Astrocyte (in vitro differentiated cells and primary cell): Measurements from ENCODE around the gene ZNF775. TPM values are rescaled to one million over a fixed set of nuclear protein-coding genes. Genes with fewer than 3 reads are reported as not detected.

Experiments
- DNase-seq: peaks from one replicate; pipeline ENCODE4 v3.0.0-alpha.2; 2010; ENCODE audit warnings: low read depth
- FAIRE-seq: peaks from 2 replicates; lab custom pipeline; 2011; peaks lifted over from hg19 to GRCh38; lab: Jason Lieb, UNC
- H2AFZ ChIP-seq: 2 replicates; pipeline ENCODE4 v1.6.0; 2012; ENCODE audit warnings: low read depth, low read length, inconsistent platforms
- H3K27ac ChIP-seq: 2 replicates; pipeline ENCODE4 v1.5.1; 2011; ENCODE audit warnings: low read depth, low read length, inconsistent platforms
- H3K27me3 ChIP-seq: 2 replicates; pipeline ENCODE4 v1.6.0; 2011; ENCODE audit warnings: low read length, inconsistent platforms; ENCODE audit not compliant: insufficient read depth
- H3K36me3 ChIP-seq: 2 replicates; pipeline ENCODE4 v1.5.1; 2011; ENCODE audit warnings: low read length, inconsistent platforms; ENCODE audit not compliant: insufficient read depth
- H3K4me1 ChIP-seq: 2 replicates; pipeline ENCODE4 v1.5.1; 2011; ENCODE audit warnings: low read length, inconsistent platforms; ENCODE audit not compliant: insufficient read depth
- H3K4me2 ChIP-seq: 2 replicates; pipeline ENCODE4 v1.6.0; 2012; ENCODE audit warnings: low read length, inconsistent platforms
- H3K4me3 ChIP-seq: 2 replicates; pipeline ENCODE4 v1.5.1; 2011; ENCODE audit warnings: low read depth, mild to moderate bottlenecking, low read length, inconsistent platforms; ENCODE audit not compliant: insufficient read depth
- H3K79me2 ChIP-seq: 2 replicates; pipeline ENCODE4 v1.6.0; 2012; ENCODE audit warnings: mild to moderate bottlenecking, low read length, inconsistent platforms; ENCODE audit not compliant: insufficient read depth
- H3K9ac ChIP-seq: 2 replicates; pipeline ENCODE4 v1.6.0; 2012; ENCODE audit warnings: mild to moderate bottlenecking, low read length, inconsistent platforms
- H3K9me3 ChIP-seq: 2 replicates; pipeline ENCODE4 v1.5.1; 2012; ENCODE audit warnings: low read depth, mild to moderate bottlenecking, low read length, inconsistent platforms; ENCODE audit not compliant: insufficient read depth
- H4K20me1 ChIP-seq: 2 replicates; pipeline ENCODE4 v1.6.0; 2012; ENCODE audit warnings: low read length, inconsistent platforms; ENCODE audit not compliant: insufficient read depth
- H3K27ac Mint-ChIP-seq: one replicate; pipeline ENCODE4 v1.8.0; 2021; ENCODE audit warnings: mild to moderate bottlenecking, mixed read lengths; ENCODE audit not compliant: unreplicated experiment
- H3K27me3 Mint-ChIP-seq: one replicate; pipeline ENCODE4 v1.8.0; 2021; ENCODE audit warnings: low read depth, mixed read lengths; ENCODE audit not compliant: unreplicated experiment
- H3K36me3 Mint-ChIP-seq: one replicate; pipeline ENCODE4 v1.8.0; 2021; ENCODE audit warnings: low read depth, mixed read lengths; ENCODE audit not compliant: unreplicated experiment
- H3K4me1 Mint-ChIP-seq: one replicate; pipeline ENCODE4 v1.8.0; 2021; ENCODE audit warnings: low read depth, mixed read lengths; ENCODE audit not compliant: unreplicated experiment
- H3K4me3 Mint-ChIP-seq: one replicate; pipeline ENCODE4 v1.8.0; 2021; ENCODE audit warnings: mild to moderate bottlenecking, moderate library complexity, mixed read lengths; ENCODE audit not compliant: unreplicated experiment
- H3K9me3 Mint-ChIP-seq: one replicate; pipeline ENCODE4 v1.8.0; 2021; ENCODE audit warnings: mild to moderate bottlenecking, mixed read lengths; ENCODE audit not compliant: unreplicated experiment
- EZH2 ChIP-seq: IDR thresholded peaks from 2 replicates; pipeline ENCODE4 v1.6.1; 2012; ENCODE audit warnings: mild to moderate bottlenecking, low read length, inconsistent platforms; ENCODE audit not compliant: insufficient read depth
- total RNA-seq: library from RNA; stranded (reverse); gene quantifications from 2 replicates; pipeline ENCODE4 v1.2.1, GENCODE V29; 2021
- TF ChIP-seq, protein P1 (sequence below): IDR thresholded peaks from 2 replicates; pipeline ENCODE4 v1.5.1; 2011; ENCODE audit warnings: low read depth, mild to moderate bottlenecking, inconsistent platforms, low read length, moderate library complexity; ENCODE audit not compliant: insufficient read depth

Gene ZNF775
- total RNA-seq, 1 donor from 2014 or later = 6.5 TPM

DNA sequence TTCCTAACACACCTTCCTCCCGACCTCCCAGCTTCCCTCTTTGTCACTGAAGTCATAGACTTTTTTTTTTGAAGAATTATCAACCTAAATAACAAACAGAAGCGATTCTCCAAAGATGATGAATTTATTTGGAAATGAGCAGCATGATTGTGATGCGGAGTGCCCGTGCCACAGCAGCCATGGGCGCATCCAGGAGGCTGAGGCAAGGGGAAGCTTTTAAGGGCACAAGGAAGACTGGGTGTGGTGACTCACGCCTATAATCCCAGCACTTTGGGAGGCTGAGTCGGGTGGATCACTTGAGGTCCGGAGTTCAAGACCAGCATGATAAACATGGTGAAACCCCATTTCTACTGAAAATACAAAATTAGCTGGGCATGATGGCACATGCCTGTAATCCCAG lies 55.1 kb downstream of the ZNF775 start:
- peaks cover 6% of the 10 kb centered on the region for H3K4me1 Mint-ChIP-seq
- H4K20me1 ChIP-seq = no peaks in the 10 kb centered on the region

DNA sequence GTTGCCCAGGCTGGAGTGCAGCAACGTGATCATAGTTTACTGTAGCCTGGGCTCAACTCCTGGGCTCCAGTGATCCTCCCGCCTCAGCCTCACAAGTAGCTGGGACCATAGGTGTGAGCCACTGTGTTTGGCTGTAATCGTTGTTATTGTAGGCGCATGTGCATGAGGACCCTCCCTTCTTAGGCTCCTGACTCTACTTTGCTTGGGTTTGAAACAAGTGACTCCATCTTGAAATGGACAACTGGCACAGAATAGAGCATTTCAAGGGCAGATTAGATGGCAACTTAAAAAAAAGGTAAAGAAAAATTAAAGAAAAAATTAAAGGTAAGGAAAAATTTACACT lies 55.9 kb downstream of the ZNF775 start:
- TF ChIP-seq EZH2 = no peak
- TF ChIP-seq, protein P1, sequence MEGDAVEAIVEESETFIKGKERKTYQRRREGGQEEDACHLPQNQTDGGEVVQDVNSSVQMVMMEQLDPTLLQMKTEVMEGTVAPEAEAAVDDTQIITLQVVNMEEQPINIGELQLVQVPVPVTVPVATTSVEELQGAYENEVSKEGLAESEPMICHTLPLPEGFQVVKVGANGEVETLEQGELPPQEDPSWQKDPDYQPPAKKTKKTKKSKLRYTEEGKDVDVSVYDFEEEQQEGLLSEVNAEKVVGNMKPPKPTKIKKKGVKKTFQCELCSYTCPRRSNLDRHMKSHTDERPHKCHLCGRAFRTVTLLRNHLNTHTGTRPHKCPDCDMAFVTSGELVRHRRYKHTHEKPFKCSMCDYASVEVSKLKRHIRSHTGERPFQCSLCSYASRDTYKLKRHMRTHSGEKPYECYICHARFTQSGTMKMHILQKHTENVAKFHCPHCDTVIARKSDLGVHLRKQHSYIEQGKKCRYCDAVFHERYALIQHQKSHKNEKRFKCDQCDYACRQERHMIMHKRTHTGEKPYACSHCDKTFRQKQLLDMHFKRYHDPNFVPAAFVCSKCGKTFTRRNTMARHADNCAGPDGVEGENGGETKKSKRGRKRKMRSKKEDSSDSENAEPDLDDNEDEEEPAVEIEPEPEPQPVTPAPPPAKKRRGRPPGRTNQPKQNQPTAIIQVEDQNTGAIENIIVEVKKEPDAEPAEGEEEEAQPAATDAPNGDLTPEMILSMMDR = no peak
- no peak for FAIRE-seq

More for the DNA sequence above, 55.1 kb downstream of the ZNF775 start:
- H3K9me3 Mint-ChIP-seq = peaks cover 9% of the 10 kb centered on the region
- Histone ChIP-seq H3K9ac (no peak overlapping the region), H3K36me3 (no peaks in the 10 kb centered on the region), H3K79me2 (no peaks in the 10 kb centered on the region), H3K4me2 (no peak overlapping the region), H3K27me3 (no peaks in the 10 kb centered on the region), H3K4me1 (peaks cover 3% of the 10 kb centered on the region), H3K4me3 (no peak overlapping the region), H2AFZ (no peak overlapping the region), H3K27ac (no peak overlapping the region), H3K9me3 (no peaks in the 10 kb centered on the region)
- peaks cover 20% of the 10 kb centered on the region for H3K27me3 Mint-ChIP-seq
- FAIRE-seq (no peak), DNase-seq (no peak)
- no peak overlapping the region for H3K4me3 Mint-ChIP-seq
- no peaks in the 10 kb centered on the region for H3K36me3 Mint-ChIP-seq
- no peak for TF ChIP-seq EZH2
- TF ChIP-seq, protein P1 = no peak
- no peak overlapping the region for H3K27ac Mint-ChIP-seq

DNA sequence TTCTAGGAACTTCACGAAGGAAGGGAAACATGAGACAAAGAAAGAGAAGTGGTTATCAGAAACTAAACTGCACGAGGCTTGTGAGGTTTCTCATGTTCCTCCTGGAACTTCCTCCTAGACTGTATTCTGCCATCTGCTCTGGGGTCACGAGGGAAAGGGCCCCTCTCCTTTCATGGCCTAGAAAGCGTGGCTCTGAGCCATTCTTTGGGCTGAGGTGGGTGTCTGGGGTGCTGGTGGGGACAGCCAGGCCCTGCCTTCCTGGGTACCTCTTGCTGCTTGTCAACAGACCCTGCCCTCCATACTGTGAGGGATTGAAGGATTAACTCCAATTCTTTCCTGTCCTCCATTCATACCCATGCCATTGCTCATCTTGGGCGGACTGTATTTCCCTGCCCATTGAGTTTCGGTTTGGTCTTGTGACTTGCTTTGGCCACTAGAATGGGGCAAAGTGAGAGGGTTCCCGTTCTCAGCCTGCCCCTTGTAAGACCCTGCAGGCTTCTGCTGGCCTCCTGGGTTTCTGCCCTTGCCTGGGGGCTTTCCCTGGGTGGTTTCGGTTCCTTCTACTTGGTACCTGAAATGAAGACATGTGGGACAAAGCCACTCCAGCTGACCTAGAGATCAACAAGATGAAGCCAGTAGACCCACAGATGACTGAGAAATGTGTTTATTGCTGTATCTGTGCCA lies 56.4 kb downstream of the ZNF775 start:
- H3K27me3 ChIP-seq = no peaks in the 10 kb centered on the region
- no peak for DNase-seq
- H3K4me1 Mint-ChIP-seq = peaks cover 4% of the 10 kb centered on the region
- no peak overlapping the region for H2AFZ ChIP-seq
- peaks cover 11% of the 10 kb centered on the region for H3K9me3 Mint-ChIP-seq
- H3K4me1 ChIP-seq = no peaks in the 10 kb centered on the region
- H3K27me3 Mint-ChIP-seq = peaks cover 20% of the 10 kb centered on the region
- H3K4me3 Mint-ChIP-seq = no peak overlapping the region
- no peaks in the 10 kb centered on the region for H3K79me2 ChIP-seq
- no peaks in the 10 kb centered on the region for H3K9me3 ChIP-seq
- no peak overlapping the region for H3K27ac Mint-ChIP-seq
- TF ChIP-seq, protein P1 = no peak
- no peak for TF ChIP-seq EZH2
- no peak overlapping the region for H3K4me2 ChIP-seq
- no peaks in the 10 kb centered on the region for H3K36me3 ChIP-seq
- no peak overlapping the region for H3K4me3 ChIP-seq
- H4K20me1 ChIP-seq = no peaks in the 10 kb centered on the region
- H3K36me3 Mint-ChIP-seq = no peaks in the 10 kb centered on the region
- H3K9ac ChIP-seq = no peak overlapping the region
- no peak overlapping the region for H3K27ac ChIP-seq
- FAIRE-seq = no peak

More for the DNA sequence above, 55.9 kb downstream of the ZNF775 start:
- Histone ChIP-seq H2AFZ (no peak overlapping the region), H4K20me1 (no peaks in the 10 kb centered on the region), H3K79me2 (no peaks in the 10 kb centered on the region), H3K27me3 (no peaks in the 10 kb centered on the region), H3K4me1 (no peaks in the 10 kb centered on the region), H3K4me2 (no peak overlapping the region), H3K27ac (no peak overlapping the region), H3K36me3 (no peaks in the 10 kb centered on the region), H3K9me3 (no peaks in the 10 kb centered on the region), H3K4me3 (no peak overlapping the region), H3K9ac (no peak overlapping the region)
- DNase-seq = no peak
- Mint-ChIP-seq H3K4me3 (no peak overlapping the region), H3K27ac (no peak overlapping the region), H3K4me1 (peaks cover 3% of the 10 kb centered on the region), H3K9me3 (peaks cover 10% of the 10 kb centered on the region), H3K36me3 (no peaks in the 10 kb centered on the region), H3K27me3 (peaks cover 20% of the 10 kb centered on the region)
